ENCODE measurements around the gene FGA. TPM values are rescaled to one million over a fixed set of nuclear protein-coding genes. Genes with fewer than 3 reads are reported as not detected.
A peak's percentile ranks its signal among the peaks of the same experiment; 100 is the strongest.

Gene FGA
- total RNA-seq, 1 donor from 2014 or later = not detected

DNA sequence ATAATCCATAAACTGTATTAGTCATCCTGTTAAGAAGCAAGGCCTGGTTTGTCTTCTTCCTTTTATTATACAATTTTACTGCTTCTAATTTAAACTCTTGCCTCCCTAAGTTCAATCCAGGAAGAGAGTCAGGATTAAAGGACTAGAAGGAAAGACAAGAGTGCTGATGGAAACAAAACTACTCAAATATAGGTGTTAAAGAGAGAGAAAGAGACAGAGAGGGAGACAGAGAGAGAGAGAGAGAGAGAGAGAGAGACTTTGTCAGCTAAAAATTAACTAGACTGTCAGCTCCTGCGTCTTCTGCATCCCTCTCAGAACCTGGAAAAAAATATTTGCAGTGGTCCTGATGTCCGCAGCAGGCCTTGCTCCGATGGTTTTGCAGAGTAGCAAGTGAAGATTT lies 35.4 kb upstream of the FGA start:
- DNase-seq (ENCODE audit: extremely low spot score, unreplicated experiment) = no peak
- TF ChIP-seq, protein P1, sequence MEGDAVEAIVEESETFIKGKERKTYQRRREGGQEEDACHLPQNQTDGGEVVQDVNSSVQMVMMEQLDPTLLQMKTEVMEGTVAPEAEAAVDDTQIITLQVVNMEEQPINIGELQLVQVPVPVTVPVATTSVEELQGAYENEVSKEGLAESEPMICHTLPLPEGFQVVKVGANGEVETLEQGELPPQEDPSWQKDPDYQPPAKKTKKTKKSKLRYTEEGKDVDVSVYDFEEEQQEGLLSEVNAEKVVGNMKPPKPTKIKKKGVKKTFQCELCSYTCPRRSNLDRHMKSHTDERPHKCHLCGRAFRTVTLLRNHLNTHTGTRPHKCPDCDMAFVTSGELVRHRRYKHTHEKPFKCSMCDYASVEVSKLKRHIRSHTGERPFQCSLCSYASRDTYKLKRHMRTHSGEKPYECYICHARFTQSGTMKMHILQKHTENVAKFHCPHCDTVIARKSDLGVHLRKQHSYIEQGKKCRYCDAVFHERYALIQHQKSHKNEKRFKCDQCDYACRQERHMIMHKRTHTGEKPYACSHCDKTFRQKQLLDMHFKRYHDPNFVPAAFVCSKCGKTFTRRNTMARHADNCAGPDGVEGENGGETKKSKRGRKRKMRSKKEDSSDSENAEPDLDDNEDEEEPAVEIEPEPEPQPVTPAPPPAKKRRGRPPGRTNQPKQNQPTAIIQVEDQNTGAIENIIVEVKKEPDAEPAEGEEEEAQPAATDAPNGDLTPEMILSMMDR (IDR thresholded peaks at IDR 0.05) = no peak
- peaks cover 35% of the 10 kb centered on the region for H3K27me3 Mint-ChIP-seq (ENCODE audit: unreplicated experiment)
- H3K4me1 Mint-ChIP-seq (ENCODE audit: unreplicated experiment) = peaks cover 5% of the 10 kb centered on the region
- no peaks in the 10 kb centered on the region for H3K36me3 Mint-ChIP-seq (ENCODE audit: unreplicated experiment)
- no peak overlapping the region for H3K27ac Mint-ChIP-seq (ENCODE audit: unreplicated experiment)
- no peaks in the 10 kb centered on the region for H3K9me3 Mint-ChIP-seq (ENCODE audit: unreplicated experiment)
- no peak overlapping the region for H3K4me3 Mint-ChIP-seq (ENCODE audit: unreplicated experiment)

DNA sequence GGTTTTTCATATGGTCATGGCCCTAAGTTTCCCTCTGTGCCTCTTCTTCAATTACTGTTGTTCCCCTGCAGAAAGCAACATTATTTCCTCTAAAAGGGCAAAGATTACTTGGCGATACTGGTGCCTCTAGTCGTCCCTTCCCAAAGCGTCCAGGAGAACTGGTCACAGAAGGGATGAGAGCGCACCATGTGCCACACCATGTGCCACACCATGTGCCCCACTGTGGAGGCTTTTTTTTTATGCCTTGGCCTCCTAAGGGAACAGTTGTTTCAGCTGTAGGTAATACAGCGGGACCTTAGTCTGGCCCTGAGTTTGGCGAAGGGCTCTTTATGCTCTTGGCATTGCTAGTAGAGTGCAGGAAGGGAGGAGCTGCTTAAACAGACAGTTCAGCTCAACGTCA lies 33.5 kb upstream of the FGA start:
- DNase-seq (ENCODE audit: extremely low spot score, unreplicated experiment) = no peak
- H3K27ac Mint-ChIP-seq (ENCODE audit: unreplicated experiment) = no peak overlapping the region
- no peaks in the 10 kb centered on the region for H3K9me3 Mint-ChIP-seq (ENCODE audit: unreplicated experiment)
- peaks cover 37% of the 10 kb centered on the region for H3K27me3 Mint-ChIP-seq (ENCODE audit: unreplicated experiment)
- H3K4me3 Mint-ChIP-seq (ENCODE audit: unreplicated experiment) = no peak overlapping the region
- H3K4me1 Mint-ChIP-seq (ENCODE audit: unreplicated experiment) = peaks cover 5% of the 10 kb centered on the region
- TF ChIP-seq, protein P1 (IDR thresholded peaks at IDR 0.05) = no peak
- no peaks in the 10 kb centered on the region for H3K36me3 Mint-ChIP-seq (ENCODE audit: unreplicated experiment)

DNA sequence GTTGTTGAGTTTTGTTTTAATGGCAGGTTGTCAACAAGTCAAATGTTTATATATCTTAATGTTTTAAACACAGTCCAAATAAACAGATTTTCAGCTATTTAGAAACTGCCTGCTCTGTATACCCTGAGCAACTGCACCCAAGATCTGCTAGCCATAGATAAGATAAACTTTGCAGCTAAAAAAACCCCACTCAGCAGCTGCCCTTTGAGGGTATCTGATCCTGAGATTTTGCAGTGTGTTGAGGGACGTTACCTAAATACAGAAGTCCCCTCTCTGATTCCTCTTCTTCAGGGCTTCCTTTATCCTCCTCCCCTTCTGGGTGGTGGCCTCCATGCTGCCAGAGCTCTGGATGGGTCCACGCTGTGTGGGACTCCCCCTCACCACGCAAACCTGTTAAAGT lies 32.9 kb upstream of the FGA start:
- DNase-seq (ENCODE audit: extremely low spot score, unreplicated experiment) = no peak
- H3K9me3 Mint-ChIP-seq (ENCODE audit: unreplicated experiment) = no peaks in the 10 kb centered on the region
- H3K27me3 Mint-ChIP-seq (ENCODE audit: unreplicated experiment) = peaks cover 37% of the 10 kb centered on the region
- no peaks in the 10 kb centered on the region for H3K36me3 Mint-ChIP-seq (ENCODE audit: unreplicated experiment)
- no peak overlapping the region for H3K4me3 Mint-ChIP-seq (ENCODE audit: unreplicated experiment)
- H3K4me1 Mint-ChIP-seq (ENCODE audit: unreplicated experiment) = peaks cover 5% of the 10 kb centered on the region
- TF ChIP-seq, protein P1 (IDR thresholded peaks at IDR 0.05) = no peak
- H3K27ac Mint-ChIP-seq (ENCODE audit: unreplicated experiment) = no peak overlapping the region

DNA sequence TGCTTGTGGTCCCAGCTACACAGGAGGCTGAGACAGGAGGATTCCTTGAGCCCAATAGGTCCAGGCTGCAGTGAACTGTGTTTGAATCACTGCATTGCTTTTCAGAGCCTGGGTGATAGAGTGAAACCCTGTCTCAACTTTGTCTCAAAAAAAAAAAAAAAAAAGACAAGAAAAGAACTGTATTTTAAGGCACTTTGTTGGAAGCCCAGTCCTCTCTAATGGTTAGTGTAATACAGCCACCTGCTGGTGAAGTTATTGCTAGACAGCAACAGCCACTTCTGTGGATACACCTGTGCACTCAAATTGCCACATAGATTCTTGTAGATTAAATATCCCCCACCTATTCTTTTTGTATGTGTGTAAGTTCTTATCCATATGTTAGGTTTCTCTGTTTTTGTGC lies 32.1 kb upstream of the FGA start:
- TF ChIP-seq, protein P1 (IDR thresholded peaks at IDR 0.05) = peak; percentile 57
- H3K4me1 Mint-ChIP-seq (ENCODE audit: unreplicated experiment) = peaks cover 5% of the 10 kb centered on the region
- no peak for DNase-seq (ENCODE audit: extremely low spot score, unreplicated experiment)
- H3K4me3 Mint-ChIP-seq (ENCODE audit: unreplicated experiment) = no peak overlapping the region
- no peaks in the 10 kb centered on the region for H3K9me3 Mint-ChIP-seq (ENCODE audit: unreplicated experiment)
- no peak overlapping the region for H3K27ac Mint-ChIP-seq (ENCODE audit: unreplicated experiment)
- peaks cover 37% of the 10 kb centered on the region for H3K27me3 Mint-ChIP-seq (ENCODE audit: unreplicated experiment)
- no peaks in the 10 kb centered on the region for H3K36me3 Mint-ChIP-seq (ENCODE audit: unreplicated experiment)

DNA sequence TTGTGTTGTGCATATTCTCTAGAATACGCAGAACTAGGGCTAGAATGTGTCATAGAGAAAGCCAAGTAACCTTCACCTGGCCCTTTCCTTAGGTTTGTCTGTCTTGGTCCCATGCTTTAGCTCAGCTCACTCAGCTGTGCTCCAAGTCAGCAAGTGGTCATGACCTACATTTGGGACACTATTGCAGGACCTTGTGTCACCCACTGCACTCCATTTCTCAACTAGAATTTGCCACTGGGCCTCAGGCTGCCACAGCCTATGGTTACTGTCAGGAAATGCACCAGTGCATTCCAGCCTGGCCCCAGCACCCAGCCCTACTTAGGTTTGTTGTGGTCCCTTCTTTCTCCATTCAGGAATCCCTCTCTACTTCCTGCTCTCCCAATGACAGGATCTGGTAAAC lies 29.6 kb upstream of the FGA start:
- H3K27me3 Mint-ChIP-seq (ENCODE audit: unreplicated experiment) = peaks cover 35% of the 10 kb centered on the region
- no peaks in the 10 kb centered on the region for H3K4me1 Mint-ChIP-seq (ENCODE audit: unreplicated experiment)
- H3K36me3 Mint-ChIP-seq (ENCODE audit: unreplicated experiment) = no peaks in the 10 kb centered on the region
- TF ChIP-seq, protein P1 (IDR thresholded peaks at IDR 0.05) = no peak
- no peak for DNase-seq (ENCODE audit: extremely low spot score, unreplicated experiment)
- H3K27ac Mint-ChIP-seq (ENCODE audit: unreplicated experiment) = no peak overlapping the region
- no peaks in the 10 kb centered on the region for H3K9me3 Mint-ChIP-seq (ENCODE audit: unreplicated experiment)
- no peak overlapping the region for H3K4me3 Mint-ChIP-seq (ENCODE audit: unreplicated experiment)

Data from osteocyte (in vitro differentiated cells).